ENCODE data around the gene PEX5L. TPM values are rescaled to one million over a fixed set of nuclear protein-coding genes. Genes with fewer than 3 reads are reported as not detected.

The PEX5L gene
- total RNA-seq, 1 donor from 2014 or later, result 0.53 TPM

- DNase-seq (ENCODE audit: low read depth), result no peak
Measured at GRCh38 chr3:179842061-179842460, 194.7 kb downstream of the PEX5L start.

DNA sequence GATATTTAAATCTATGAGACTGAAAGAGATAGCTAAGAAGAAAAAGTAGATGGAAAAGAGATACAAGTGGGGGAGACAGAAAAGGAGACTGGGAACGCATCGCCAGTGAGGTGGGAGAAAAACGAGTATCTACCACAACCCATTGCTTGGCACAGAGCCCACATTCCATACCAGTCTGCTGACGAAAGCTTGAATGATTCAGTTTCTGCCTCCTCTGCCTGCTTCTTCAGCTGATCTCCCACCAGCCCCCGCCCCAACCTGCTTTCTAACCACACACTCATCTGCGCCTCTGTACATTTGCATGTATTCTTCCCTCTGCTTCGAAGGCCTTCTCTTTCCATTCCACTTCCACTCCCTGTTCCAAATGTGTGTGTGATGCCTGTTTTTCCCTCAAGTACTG, 195.8 kb downstream of the PEX5L start:
- DNase-seq (ENCODE audit: low read depth), result peak; percentile 41

DNA sequence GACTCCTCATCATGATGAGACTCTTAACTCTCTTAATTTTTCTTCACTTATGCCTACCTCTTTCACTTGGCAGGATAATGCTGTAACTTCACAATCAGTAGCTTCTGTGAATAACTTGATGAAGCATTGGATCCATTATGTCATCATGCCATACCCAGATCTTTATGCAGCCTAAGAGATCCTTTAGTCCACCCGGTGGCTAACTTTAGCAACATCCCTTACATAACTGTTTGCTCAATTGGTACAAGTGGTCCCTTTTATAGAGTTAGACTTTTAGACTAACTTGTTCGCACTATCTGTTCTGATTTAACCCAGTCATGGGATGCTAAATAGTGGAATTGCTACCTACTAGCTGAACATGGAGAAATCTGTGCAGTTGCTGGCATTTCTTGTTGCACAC, 199.4 kb downstream of the PEX5L start:
- no peak for DNase-seq (ENCODE audit: low read depth)

DNA sequence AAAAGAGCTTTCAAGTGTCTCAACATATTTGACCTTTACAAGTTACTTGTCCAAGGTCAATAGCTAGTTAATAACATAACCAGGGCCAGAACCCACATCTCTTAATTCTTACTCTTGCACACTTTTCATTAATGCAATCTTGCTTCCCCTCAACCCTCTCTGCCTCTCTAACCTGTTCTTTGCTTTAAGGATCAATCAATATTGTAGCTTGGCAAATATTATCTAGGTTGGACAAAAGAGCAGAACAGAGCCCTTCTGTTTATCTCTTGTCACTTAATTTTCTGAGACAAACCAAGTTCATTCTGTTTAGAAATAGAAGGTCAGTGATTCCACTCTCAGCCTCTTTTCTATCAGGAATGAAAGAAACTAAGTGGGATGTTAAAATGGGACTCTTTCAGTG, 203.4 kb downstream of the PEX5L start:
- no peak for DNase-seq (ENCODE audit: low read depth)

DNA sequence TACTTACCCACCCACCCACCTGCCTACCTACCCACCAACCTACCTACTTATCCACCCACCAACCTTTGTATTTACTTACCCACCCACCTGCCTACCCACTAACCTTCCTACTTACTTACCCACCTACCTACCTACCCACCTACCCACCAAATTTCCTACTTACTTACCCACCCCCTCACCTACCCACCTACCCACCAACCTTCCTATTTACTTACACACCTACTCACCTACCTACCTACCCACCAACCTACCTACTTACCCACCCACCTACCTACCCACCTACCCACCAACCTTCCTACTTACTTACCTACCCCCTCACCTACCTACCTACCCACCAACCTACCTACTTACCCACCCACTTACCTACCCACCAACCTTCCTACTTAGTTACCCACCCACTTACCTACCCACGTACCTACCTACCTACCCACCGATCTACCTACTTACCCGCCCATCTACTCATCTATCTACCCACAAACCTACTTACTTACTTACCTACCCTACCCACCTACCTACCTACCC, 204.3 kb downstream of the PEX5L start:
- no peak for DNase-seq (ENCODE audit: low read depth)

GRCh38 chr3:179829401-179829800, 207.3 kb downstream of the PEX5L start:
- DNase-seq (ENCODE audit: low read depth), result no peak

DNA sequence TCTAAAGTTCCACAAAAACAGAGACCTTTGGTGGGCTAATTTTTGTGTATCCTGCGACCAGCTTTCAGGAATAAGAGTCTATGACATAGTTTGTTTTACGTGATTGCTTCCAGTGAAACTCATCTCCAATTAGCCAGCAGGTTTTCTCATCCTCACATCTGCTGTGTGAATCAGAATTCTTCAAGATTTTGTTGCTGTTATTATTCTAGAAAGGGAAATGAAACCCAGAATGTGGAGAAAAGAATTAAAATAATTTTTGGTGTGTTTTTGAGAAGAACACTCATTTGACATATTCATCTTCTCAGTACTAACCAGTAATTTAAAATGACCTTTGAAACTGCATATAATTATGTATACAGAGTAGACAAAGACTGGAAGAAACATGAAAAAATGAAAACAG, 208.0 kb downstream of the PEX5L start:
- DNase-seq (ENCODE audit: low read depth), result no peak

- DNase-seq (ENCODE audit: low read depth), result no peak
Measured at GRCh38 chr3:179826247-179826637, 210.5 kb downstream of the PEX5L start.

DNA sequence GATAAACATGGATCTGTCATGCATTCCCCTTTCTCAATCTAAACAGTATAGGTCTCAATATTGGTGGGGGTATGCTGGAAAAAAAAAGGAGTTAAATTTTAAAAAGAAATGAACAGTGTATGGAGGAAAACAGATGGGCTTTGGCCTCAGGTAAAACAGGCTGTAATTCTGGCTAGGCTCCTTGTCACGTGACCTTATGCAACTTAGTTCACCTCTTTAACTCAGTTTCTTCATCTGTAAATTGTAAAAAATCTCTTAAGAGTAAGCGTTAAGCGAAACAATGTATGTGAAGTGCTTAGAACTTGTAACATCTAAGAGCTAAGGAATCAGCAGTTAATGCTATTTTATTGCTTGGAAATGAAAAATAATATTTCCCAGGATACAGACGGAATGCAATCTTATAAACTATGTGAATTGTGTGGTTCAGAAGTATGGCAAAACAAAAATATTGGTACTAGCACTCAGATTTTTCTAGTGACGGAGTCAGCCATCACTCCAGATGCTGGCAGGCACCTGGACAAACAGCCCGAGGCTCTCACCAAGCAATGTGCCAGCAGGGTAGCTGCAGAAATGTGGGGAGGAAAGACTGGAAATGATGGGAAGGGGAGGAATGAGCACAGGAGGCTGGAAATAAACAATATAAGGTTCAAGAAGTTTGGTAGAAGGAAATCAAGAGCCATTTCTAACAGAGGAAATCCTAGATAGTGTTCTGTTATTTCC, 211.1 kb downstream of the PEX5L start:
- DNase-seq (ENCODE audit: low read depth), result no peak

DNA sequence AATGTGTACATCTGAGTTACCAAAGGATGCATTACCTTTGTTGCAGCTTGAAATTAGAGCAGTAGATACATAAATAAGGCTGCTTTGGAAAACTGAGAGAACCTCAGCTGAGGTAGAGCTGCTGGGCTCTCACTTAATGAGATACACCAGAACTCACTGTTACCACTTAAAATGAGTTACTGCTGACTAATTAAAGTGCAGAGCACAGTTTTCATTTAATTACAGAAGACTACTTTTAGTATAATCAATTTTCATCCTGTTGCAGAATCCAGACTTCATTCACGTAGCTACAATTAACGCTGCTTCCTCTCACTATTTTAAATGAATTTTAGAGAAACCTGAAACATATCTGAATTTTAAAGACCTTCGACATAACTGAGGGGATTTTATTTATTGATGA, 214.4 kb downstream of the PEX5L start:
- DNase-seq (ENCODE audit: low read depth), result no peak

GRCh38 chr3:179819379-179819778, 217.4 kb downstream of the PEX5L start:
- DNase-seq (ENCODE audit: low read depth), result no peak

DNA sequence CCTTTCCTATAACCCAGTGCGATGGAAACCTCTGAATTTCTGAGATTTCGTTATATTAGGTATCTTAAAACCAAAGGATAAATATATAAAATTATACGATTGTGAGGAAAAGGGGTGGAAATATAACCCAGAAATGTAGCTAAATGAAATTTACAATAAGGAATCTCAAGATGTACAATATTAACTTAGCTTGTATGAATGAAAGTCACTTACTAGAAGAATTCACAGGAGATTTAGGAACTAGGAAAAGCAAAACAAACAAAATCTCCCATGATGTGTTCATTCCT, 224.7 kb downstream of the PEX5L start:
- DNase-seq (ENCODE audit: low read depth), result no peak

GRCh38 chr3:179811321-179812095, 225.2 kb downstream of the PEX5L start:
- peak; percentile 82 for DNase-seq (ENCODE audit: low read depth)

- DNase-seq (ENCODE audit: low read depth), result no peak
Measured at GRCh38 chr3:179809639-179810038, 227.1 kb downstream of the PEX5L start.

DNA sequence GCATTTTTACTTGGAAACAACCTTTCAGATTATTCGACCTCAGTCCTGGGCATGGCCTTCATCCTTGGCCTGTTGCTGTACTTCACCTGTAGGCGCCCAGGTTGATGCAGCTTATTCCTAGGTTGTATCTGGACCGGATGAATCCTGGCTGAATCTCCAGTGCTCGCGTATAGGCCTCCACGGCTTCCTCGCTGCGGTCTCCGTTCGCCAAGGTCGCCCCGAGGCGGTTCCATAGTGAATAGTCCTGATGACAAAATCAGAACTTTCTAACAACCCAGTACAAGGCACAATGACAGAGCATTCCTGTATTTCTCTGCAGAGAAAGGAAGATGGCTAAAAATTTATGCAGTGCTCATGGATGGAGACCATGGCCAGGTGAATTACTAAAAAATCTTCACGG, 229.1 kb downstream of the PEX5L start:
- no peak for DNase-seq (ENCODE audit: low read depth)

- DNase-seq (ENCODE audit: low read depth), result peak; percentile 25
Measured at GRCh38 chr3:179806177-179806576, 230.6 kb downstream of the PEX5L start.

- DNase-seq (ENCODE audit: low read depth), result no peak
Measured at GRCh38 chr3:179801856-179802255, 234.9 kb downstream of the PEX5L start.

DNA sequence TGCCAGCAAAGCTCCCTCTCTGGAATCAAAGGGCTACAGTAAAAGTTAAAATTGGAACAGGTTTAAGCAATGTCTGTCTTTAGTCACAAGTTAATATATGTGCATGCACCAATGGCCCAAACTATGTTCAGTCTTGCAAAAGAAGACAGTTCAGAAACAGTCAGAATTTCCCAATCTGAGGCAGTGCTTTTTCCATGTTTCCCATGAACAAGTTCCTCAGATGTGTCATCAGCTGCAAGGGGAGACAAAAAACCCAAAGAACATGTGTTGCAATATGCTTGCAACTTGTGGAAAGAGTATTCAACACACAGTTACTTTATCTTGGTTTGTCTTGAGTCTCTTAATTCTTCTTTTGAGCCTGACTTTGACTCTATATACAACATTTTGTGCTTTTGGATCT, 235.5 kb downstream of the PEX5L start:
- peak; percentile 37 for DNase-seq (ENCODE audit: low read depth)

GRCh38 chr3:179797192-179797591, 239.5 kb downstream of the PEX5L start:
- no peak for DNase-seq (ENCODE audit: low read depth)

GRCh38 chr3:179796421-179796820, 240.3 kb downstream of the PEX5L start:
- DNase-seq (ENCODE audit: low read depth), result no peak

- DNase-seq (ENCODE audit: low read depth), result no peak
Measured at GRCh38 chr3:179794355-179794754, 242.4 kb downstream of the PEX5L start.

GRCh38 chr3:179791793-179792192, 244.9 kb downstream of the PEX5L start:
- DNase-seq (ENCODE audit: low read depth), result no peak

DNA sequence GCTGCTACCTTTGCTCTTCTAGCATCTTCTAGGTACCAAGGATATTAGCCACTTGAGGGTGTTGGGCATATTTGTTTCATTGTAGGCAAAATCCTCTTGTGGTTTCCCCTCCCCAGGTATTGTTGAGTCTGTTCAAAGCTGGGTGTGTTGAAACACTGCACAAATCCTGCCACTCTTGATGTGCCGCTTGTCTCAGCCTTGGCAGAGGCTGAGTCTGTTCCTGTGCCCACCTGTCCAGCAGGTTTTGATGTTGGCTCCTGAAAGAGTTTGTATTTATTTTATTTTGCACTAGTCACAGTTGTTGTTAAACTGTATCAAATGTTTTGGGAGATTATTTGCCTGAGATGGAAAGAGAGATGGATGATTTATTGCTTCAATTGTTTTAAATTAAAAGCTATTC, 247.7 kb downstream of the PEX5L start:
- no peak for DNase-seq (ENCODE audit: low read depth)
